Activated CD8-positive, alpha-beta memory T cell treated with anti-CD3 and anti-CD28 coated beads, Interleukin-2, amount 50 U/mL, for 24 hours (primary cell): ENCODE measurements around the gene KCNMA1.

ENCODE experiments used
- DNase-seq: peaks from one replicate; pipeline ENCODE4 v3.0.0-alpha.2; 2020; ENCODE audit errors: extremely low read depth

Gene KCNMA1

GRCh38 chr10:77493239-77493806 is 144.3 kb downstream of the KCNMA1 start:
- no peak for DNase-seq

- DNase-seq, result no peak
Observed at GRCh38 chr10:77492368-77492994, 145.1 kb downstream of the KCNMA1 start.

GRCh38 chr10:77490534-77491314 is 146.9 kb downstream of the KCNMA1 start:
- DNase-seq, result no peak

GRCh38 chr10:77486517-77486916 is 151.1 kb downstream of the KCNMA1 start:
- DNase-seq, result no peak

GRCh38 chr10:77485847-77486246 is 151.8 kb downstream of the KCNMA1 start:
- no peak for DNase-seq

GRCh38 chr10:77482072-77482471 is 155.5 kb downstream of the KCNMA1 start:
- no peak for DNase-seq

- no peak for DNase-seq
Observed at GRCh38 chr10:77479586-77479985, 158.0 kb downstream of the KCNMA1 start.

GRCh38 chr10:77478962-77479359 is 158.6 kb downstream of the KCNMA1 start:
- no peak for DNase-seq

- no peak for DNase-seq
Observed at GRCh38 chr10:77478247-77478961, 159.2 kb downstream of the KCNMA1 start.

GRCh38 chr10:77475522-77475921 is 162.1 kb downstream of the KCNMA1 start:
- no peak for DNase-seq

GRCh38 chr10:77474939-77475338 is 162.7 kb downstream of the KCNMA1 start:
- DNase-seq, result no peak

- no peak for DNase-seq
Observed at GRCh38 chr10:77474386-77474785, 163.2 kb downstream of the KCNMA1 start.

GRCh38 chr10:77472146-77472545 is 165.5 kb downstream of the KCNMA1 start:
- no peak for DNase-seq

- no peak for DNase-seq
Observed at GRCh38 chr10:77471069-77471536, 166.5 kb downstream of the KCNMA1 start.

- no peak for DNase-seq
Observed at GRCh38 chr10:77467422-77467963, 170.1 kb downstream of the KCNMA1 start.

GRCh38 chr10:77463967-77464745 is 173.5 kb downstream of the KCNMA1 start:
- DNase-seq, result no peak

- DNase-seq, result no peak
Observed at GRCh38 chr10:77463499-77463898, 174.1 kb downstream of the KCNMA1 start.

GRCh38 chr10:77461636-77462296 is 175.8 kb downstream of the KCNMA1 start:
- DNase-seq, result no peak

GRCh38 chr10:77459905-77460304 is 177.7 kb downstream of the KCNMA1 start:
- DNase-seq, result no peak

- no peak for DNase-seq
Observed at GRCh38 chr10:77458986-77459590, 178.5 kb downstream of the KCNMA1 start.
